Karpas-422 (cell line): Measurements from ENCODE around the gene MYLK4. TPM values are rescaled to one million over a fixed set of nuclear protein-coding genes. Genes with fewer than 3 reads are reported as not detected.

Experiments used
- DNase-seq: peaks from one replicate; pipeline ENCODE4 v3.0.0-alpha.2; 2015
- H2AFZ ChIP-seq: fragments of 200-600 bp; sonication (generic); 2 replicates; pipeline ENCODE4 v1.6.1; 2014; ENCODE audit warnings: antibody characterized with exemption, low read length, mixed read lengths
- H3K27ac ChIP-seq: fragments of 200-600 bp; sonication (generic); 2 replicates; pipeline ENCODE4 v1.5.1; 2014; ENCODE audit warnings: mild to moderate bottlenecking, low read length, moderate library complexity
- H3K27me3 ChIP-seq: fragments of 200-600 bp; sonication (generic); 2 replicates; pipeline ENCODE4 v1.6.1; 2014; ENCODE audit warnings: low read length, mixed read lengths
- H3K36me3 ChIP-seq: fragments of 200-600 bp; sonication (generic); 2 replicates; pipeline ENCODE4 v1.6.1; 2014; ENCODE audit warnings: low read length, mixed read lengths; ENCODE audit not compliant: insufficient read depth
- H3K4me1 ChIP-seq: fragments of 200-600 bp; sonication (generic); 2 replicates; pipeline ENCODE4 v1.6.1; 2014; ENCODE audit warnings: mild to moderate bottlenecking, low read length, mixed read lengths
- H3K4me2 ChIP-seq: fragments of 200-600 bp; sonication (generic); 2 replicates; pipeline ENCODE4 v1.6.1; 2014; ENCODE audit warnings: low read length, low read depth, mild to moderate bottlenecking; ENCODE audit not compliant: poor library complexity, severe bottlenecking
- H3K4me3 ChIP-seq: fragments of 200-600 bp; sonication (generic); 2 replicates; pipeline ENCODE4 v1.5.1; 2014; ENCODE audit warnings: mild to moderate bottlenecking, antibody characterized with exemption, low read length, mixed read lengths
- H3K79me2 ChIP-seq: fragments of 200-600 bp; sonication (generic); 2 replicates; pipeline ENCODE4 v1.6.1; 2014; ENCODE audit warnings: mild to moderate bottlenecking, low read length, mixed read lengths
- H3K9ac ChIP-seq: fragments of 200-600 bp; sonication (generic); 2 replicates; pipeline ENCODE4 v1.6.0; 2014; ENCODE audit warnings: low read length
- H3K9me2 ChIP-seq: fragments of 200-600 bp; sonication (generic), shearing (Covaris generic); replicated peaks from 2 replicates; pipeline ENCODE4 v1.6.0; 2014; ENCODE audit warnings: mild to moderate bottlenecking, low read length, moderate library complexity; ENCODE audit not compliant: insufficient read depth
- H3K9me3 ChIP-seq: fragments of 300-700, 200-600 bp; sonication (generic); 2 replicates; pipeline ENCODE4 v1.6.1; 2014; ENCODE audit warnings: low read length, mixed read lengths
- H4K20me1 ChIP-seq: fragments of 200-600 bp; sonication (generic); 2 replicates; pipeline ENCODE4 v1.6.1; 2014; ENCODE audit warnings: mild to moderate bottlenecking, antibody characterized with exemption, low read length, low read depth; ENCODE audit not compliant: insufficient read depth
- total RNA-seq: library from RNA; depleted of rRNA; stranded (reverse); fragments of >200 nt; shearing (Covaris generic); gene quantifications from 2 replicates; pipeline ENCODE4 v1.2.3, GENCODE V29; 2014; ENCODE audit warnings: low replicate concordance

The MYLK4 gene
- total RNA-seq, 1 experiment from 2014 or later, result 0.78 TPM

DNA sequence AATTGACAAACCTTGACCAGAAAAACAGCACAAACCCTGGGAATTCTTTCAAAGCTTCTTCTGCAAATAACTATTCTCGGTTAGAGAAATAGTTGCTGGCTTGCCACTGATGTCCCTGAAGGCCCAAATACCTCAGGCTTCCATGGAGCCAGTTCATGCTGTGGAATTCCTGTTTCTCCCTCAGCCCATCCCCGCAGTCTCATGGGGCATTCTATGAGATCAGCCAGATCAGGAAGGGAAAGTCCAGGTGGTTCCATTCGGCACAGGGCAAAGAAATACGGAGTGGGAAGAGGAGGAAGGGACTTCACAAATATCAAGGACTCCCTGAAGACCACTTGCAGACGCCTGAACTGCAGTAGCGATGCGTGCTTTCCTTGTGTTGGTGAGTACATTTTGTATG is 63.3 kb downstream of the MYLK4 start:
- DNase-seq, result no peak
- Histone ChIP-seq H3K4me2 (no peak overlapping the region), H3K9me2 (no peaks in the 10 kb centered on the region), H3K4me3 (no peak overlapping the region), H3K79me2 (no peaks in the 10 kb centered on the region), H3K27ac (no peak overlapping the region), H3K9me3 (no peaks in the 10 kb centered on the region), H3K4me1 (no peaks in the 10 kb centered on the region), H3K9ac (no peak overlapping the region), H3K36me3 (no peaks in the 10 kb centered on the region), H2AFZ (no peak overlapping the region), H3K27me3 (no peaks in the 10 kb centered on the region), H4K20me1 (no peaks in the 10 kb centered on the region)

DNA sequence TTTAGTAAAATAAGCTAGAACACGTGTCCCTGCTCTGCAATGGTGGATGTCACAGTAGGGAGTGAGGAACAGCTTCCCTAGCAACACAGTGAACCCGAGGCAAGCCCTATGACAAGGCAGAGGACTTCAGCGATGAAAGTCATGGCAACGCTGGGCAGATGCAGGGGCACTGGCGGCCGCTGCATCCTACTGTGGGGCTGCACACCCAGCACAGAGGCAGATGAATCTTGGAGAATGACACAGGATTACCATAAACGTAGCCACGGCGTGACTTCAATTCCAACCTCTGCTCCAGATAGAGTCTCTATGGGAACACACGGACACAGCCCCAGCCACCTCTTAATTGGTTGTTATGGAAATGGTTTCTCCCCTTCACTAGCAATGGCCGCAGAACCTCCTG is 64.2 kb downstream of the MYLK4 start:
- no peaks in the 10 kb centered on the region for H3K4me1 ChIP-seq
- no peaks in the 10 kb centered on the region for H3K27me3 ChIP-seq
- no peak overlapping the region for H3K4me3 ChIP-seq
- H2AFZ ChIP-seq, result no peak overlapping the region
- H3K4me2 ChIP-seq, result no peak overlapping the region
- H3K9ac ChIP-seq, result no peak overlapping the region
- H4K20me1 ChIP-seq, result no peaks in the 10 kb centered on the region
- H3K9me2 ChIP-seq, result no peaks in the 10 kb centered on the region
- no peak for DNase-seq
- no peaks in the 10 kb centered on the region for H3K79me2 ChIP-seq
- no peak overlapping the region for H3K27ac ChIP-seq
- no peaks in the 10 kb centered on the region for H3K9me3 ChIP-seq
- H3K36me3 ChIP-seq, result no peaks in the 10 kb centered on the region

DNA sequence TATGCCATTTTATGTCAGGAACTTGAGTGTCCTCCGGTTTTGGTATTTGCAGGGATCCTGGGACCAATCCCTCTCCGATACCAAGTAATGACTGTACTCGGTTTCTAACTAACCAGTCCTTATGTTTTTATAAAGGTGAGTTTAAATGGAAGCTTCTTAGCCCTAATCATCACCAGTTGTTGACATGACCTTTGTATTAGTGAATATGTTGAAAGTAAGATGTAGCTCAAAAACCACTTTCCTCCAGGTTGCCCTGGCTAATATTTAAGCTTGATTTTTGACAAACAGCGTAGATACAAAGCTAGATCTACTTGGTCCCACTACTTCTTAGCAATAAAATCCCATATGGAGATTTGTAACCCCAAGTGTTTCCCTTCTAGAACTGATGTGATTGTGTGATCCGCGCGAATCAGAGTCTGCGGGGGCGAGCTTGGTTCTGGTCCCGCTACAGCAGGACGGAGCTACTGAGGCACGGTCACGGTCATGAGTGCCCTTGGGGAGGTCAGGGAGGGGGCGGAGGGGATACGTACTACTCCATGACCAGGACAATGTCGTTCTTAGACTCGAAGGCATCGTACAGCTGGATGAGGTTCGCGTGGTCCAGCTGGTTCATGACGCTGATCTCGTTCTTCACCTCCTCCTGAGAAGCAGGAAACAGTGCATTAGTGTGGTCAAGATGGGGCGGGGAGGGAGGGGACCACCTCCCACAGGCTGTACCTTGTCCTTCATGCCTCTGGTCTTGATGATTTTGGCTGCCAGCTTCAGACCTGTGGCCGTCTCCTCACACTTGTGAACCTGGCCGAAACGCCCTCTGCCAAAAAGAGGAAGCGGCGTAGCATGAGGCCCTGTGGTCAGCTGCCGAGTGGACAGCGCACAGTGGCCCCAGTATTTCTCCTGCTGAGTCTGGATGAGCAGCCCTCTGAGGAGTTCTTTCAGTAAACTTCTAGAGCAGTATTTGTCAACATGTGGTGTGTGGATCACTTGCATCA is 65.7 kb downstream of the MYLK4 start:
- H3K9me2 ChIP-seq, result no peaks in the 10 kb centered on the region
- H3K36me3 ChIP-seq, result no peaks in the 10 kb centered on the region
- DNase-seq, result no peak
- H3K27ac ChIP-seq, result no peak overlapping the region
- no peaks in the 10 kb centered on the region for H3K9me3 ChIP-seq
- no peaks in the 10 kb centered on the region for H4K20me1 ChIP-seq
- no peak overlapping the region for H3K9ac ChIP-seq
- H3K79me2 ChIP-seq, result no peaks in the 10 kb centered on the region
- no peaks in the 10 kb centered on the region for H3K27me3 ChIP-seq
- H3K4me3 ChIP-seq, result no peak overlapping the region
- H3K4me1 ChIP-seq, result no peaks in the 10 kb centered on the region
- no peak overlapping the region for H2AFZ ChIP-seq
- H3K4me2 ChIP-seq, result no peak overlapping the region

DNA sequence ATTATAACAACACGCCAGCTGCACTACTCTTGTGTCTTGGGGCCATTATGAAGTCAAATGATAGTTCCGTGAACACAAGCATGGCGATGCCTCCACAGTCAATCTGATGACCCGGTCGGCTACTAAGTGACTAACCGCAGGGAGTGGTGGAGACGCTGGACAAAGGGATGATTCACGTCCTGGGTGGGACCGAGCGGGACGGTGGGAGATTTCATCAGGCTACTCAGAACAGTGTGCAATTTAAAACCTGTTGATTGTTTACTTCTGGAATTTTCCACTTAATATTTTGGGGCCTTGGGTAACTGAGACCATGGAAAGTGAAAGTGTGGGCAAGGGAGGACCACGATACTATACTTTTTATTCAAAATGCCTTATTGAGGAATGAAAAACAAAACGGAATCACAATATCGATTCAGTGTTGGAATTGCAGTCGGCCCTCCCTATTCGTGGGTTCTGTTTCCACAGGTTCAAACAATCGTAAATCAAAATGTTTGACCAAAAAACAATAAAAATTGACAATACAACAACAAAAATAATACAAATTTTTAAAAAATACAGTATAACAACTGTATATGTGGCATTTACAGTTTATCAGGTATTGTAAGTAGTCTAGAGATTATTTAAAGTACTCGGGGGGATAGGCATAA is 66.5 kb downstream of the MYLK4 start:
- no peak overlapping the region for H3K9ac ChIP-seq
- H3K36me3 ChIP-seq, result no peaks in the 10 kb centered on the region
- H3K4me2 ChIP-seq, result no peak overlapping the region
- H3K9me3 ChIP-seq, result no peaks in the 10 kb centered on the region
- H3K9me2 ChIP-seq, result no peaks in the 10 kb centered on the region
- no peaks in the 10 kb centered on the region for H3K4me1 ChIP-seq
- no peak for DNase-seq
- no peaks in the 10 kb centered on the region for H3K27me3 ChIP-seq
- H3K79me2 ChIP-seq, result no peaks in the 10 kb centered on the region
- no peaks in the 10 kb centered on the region for H4K20me1 ChIP-seq
- H3K27ac ChIP-seq, result no peak overlapping the region
- no peak overlapping the region for H2AFZ ChIP-seq
- H3K4me3 ChIP-seq, result no peak overlapping the region

DNA sequence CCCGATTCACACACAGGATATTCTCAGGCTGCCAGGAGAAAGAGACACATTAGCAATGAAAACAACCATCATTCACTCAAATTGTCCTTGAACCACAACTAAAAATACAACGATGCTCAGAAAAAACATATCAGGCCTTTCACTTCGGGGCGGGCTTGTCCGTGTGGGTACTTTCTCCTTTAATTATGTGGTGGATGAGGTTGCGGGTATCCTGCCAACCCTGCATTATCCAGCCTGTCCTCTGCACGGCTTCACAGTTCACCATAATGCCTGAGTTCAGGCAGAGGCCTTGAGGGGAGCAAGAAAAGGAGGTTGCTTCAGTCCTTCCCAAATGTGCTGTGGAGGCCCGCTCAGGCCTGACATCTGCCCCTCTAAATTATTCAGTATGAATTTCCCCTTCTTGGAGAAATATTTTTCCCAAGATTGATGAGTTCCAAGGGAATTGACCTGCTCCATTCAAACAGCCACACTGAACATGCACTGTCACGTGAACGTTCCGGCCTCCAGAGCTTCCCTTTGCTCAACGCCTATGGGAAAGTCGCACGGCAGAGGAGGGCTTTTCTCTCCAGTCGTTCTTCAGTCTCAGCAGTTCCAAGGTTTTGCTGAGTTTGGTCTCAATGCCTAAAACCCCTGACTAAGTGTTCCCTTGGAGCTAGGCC is 70.3 kb downstream of the MYLK4 start:
- no peaks in the 10 kb centered on the region for H3K9me2 ChIP-seq
- no peaks in the 10 kb centered on the region for H3K27me3 ChIP-seq
- no peak overlapping the region for H3K27ac ChIP-seq
- H4K20me1 ChIP-seq, result no peaks in the 10 kb centered on the region
- H3K9ac ChIP-seq, result no peak overlapping the region
- H3K4me3 ChIP-seq, result no peak overlapping the region
- no peaks in the 10 kb centered on the region for H3K9me3 ChIP-seq
- H3K36me3 ChIP-seq, result no peaks in the 10 kb centered on the region
- H3K4me1 ChIP-seq, result no peaks in the 10 kb centered on the region
- DNase-seq, result no peak
- H3K4me2 ChIP-seq, result no peak overlapping the region
- no peaks in the 10 kb centered on the region for H3K79me2 ChIP-seq
- H2AFZ ChIP-seq, result no peak overlapping the region

DNA sequence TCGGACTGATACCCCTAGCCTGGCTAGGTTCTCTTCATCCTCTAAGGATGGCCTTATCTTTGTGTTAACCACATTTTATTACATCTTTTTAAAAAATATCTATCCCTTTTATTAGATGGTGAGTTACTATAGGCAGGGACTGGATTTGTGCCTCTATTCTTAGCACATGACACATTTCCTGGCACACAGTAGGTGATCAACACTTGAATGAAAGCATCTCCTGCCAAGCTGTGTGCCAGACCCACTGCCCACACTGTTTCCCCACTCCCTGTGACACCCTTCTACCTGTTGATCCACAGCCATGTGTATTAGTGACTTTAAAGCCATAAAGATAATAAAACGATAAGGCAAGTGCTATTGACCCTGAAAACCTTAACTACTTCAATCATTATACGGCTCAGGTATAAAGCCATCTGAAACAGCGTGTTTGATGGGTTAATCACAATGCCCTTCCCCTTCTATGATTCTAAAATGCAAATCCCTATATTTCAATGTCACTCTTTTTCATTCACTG is 73.6 kb downstream of the MYLK4 start:
- H3K9me2 ChIP-seq, result no peaks in the 10 kb centered on the region
- H3K4me3 ChIP-seq, result no peak overlapping the region
- H4K20me1 ChIP-seq, result no peaks in the 10 kb centered on the region
- H3K4me2 ChIP-seq, result no peak overlapping the region
- no peak for DNase-seq
- no peaks in the 10 kb centered on the region for H3K79me2 ChIP-seq
- H2AFZ ChIP-seq, result no peak overlapping the region
- no peaks in the 10 kb centered on the region for H3K36me3 ChIP-seq
- H3K9me3 ChIP-seq, result no peaks in the 10 kb centered on the region
- H3K27me3 ChIP-seq, result no peaks in the 10 kb centered on the region
- H3K27ac ChIP-seq, result no peak overlapping the region
- no peak overlapping the region for H3K9ac ChIP-seq
- H3K4me1 ChIP-seq, result no peaks in the 10 kb centered on the region

DNA sequence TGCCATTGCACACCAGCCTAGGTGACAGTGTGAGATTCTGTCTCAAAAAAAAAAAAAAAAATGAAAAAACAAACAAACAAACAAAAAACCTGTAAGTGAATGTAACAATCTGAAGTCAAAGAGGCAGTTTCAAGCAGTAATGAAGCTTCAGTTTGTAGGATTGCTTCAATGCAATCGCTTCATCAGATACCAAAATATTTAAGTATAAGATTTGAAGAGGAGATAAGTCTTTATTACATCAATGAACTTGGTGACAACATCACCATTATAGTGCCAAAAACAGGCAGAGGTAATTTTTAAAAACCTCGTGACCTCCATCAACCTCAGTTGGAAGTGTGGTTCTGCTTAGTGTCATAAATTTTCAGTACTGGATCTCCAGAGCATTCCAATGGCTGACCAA is 74.7 kb downstream of the MYLK4 start:
- Histone ChIP-seq H3K9ac (no peak overlapping the region), H3K27ac (no peak overlapping the region), H4K20me1 (no peaks in the 10 kb centered on the region), H3K9me2 (no peaks in the 10 kb centered on the region), H3K79me2 (no peaks in the 10 kb centered on the region), H2AFZ (no peak overlapping the region), H3K4me1 (no peaks in the 10 kb centered on the region), H3K27me3 (no peaks in the 10 kb centered on the region), H3K9me3 (no peaks in the 10 kb centered on the region), H3K36me3 (no peaks in the 10 kb centered on the region), H3K4me2 (no peak overlapping the region), H3K4me3 (no peak overlapping the region)
- DNase-seq, result no peak

DNA sequence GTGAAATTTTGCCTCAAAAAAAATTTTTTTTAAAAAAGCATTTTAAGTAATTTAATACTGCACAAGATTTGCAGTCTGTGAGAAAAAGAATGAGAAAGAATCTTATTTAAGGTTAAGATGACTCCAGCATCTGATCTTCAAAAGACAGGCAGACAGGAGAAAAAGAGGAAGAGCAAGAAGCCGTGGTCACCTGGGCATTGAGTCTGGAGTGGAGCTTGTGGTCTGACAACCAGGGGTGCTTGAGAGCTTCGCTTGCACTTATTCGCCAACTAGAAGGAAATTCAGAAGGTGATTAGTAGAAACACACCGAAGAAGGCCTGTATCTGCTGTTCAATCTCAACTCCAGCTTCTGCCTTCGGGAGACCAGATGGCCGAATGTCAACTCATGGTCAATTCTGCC is 75.9 kb downstream of the MYLK4 start:
- DNase-seq, result no peak
- H2AFZ ChIP-seq, result no peak overlapping the region
- H3K79me2 ChIP-seq, result no peaks in the 10 kb centered on the region
- no peaks in the 10 kb centered on the region for H3K9me3 ChIP-seq
- H3K4me3 ChIP-seq, result no peak overlapping the region
- H3K9me2 ChIP-seq, result no peaks in the 10 kb centered on the region
- H3K27ac ChIP-seq, result no peak overlapping the region
- no peak overlapping the region for H3K4me2 ChIP-seq
- H4K20me1 ChIP-seq, result no peaks in the 10 kb centered on the region
- H3K36me3 ChIP-seq, result no peaks in the 10 kb centered on the region
- no peaks in the 10 kb centered on the region for H3K27me3 ChIP-seq
- no peaks in the 10 kb centered on the region for H3K4me1 ChIP-seq
- H3K9ac ChIP-seq, result no peak overlapping the region
